NCI-H1436 (cell line): ENCODE data around the gene COL16A1.
"Not testable (repeated sequence)": the region's sequence is repeated elsewhere in the genome, so short reads cannot be mapped to it uniquely, and the experiment has no call there.

Experiments used
- DNase-seq: peaks from one replicate; lab custom pipeline; 2025; lab: John Stamatoyannopoulos, UW

Gene COL16A1

DNA sequence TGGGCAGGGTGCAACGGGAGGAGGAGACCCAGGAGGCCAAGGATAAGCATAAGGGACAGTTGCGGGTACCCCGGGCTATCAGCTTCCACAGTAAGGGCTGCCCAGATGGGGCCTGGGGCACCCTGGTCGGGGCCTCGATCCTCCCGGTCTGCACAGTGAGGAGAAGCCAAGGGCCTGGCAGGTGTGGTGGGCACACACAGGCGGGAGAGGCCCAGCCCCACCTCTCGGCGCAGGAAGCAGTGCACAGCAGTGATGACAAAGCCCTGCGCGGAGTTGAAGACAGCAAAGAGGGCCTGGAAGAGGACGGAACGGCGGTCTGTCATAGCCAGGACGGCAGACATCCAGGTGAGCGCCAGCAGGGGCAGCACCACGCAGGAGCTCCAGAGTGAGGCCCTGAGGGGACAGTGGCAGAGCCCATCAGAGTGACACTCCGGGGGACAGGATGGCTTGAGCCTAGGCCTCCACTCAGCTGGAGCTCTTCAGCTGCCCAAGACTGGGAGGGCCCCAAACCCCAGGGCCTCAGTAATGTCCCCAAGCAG, 29.0 kb upstream of the COL16A1 start:
- DNase-seq, result no peak

DNA sequence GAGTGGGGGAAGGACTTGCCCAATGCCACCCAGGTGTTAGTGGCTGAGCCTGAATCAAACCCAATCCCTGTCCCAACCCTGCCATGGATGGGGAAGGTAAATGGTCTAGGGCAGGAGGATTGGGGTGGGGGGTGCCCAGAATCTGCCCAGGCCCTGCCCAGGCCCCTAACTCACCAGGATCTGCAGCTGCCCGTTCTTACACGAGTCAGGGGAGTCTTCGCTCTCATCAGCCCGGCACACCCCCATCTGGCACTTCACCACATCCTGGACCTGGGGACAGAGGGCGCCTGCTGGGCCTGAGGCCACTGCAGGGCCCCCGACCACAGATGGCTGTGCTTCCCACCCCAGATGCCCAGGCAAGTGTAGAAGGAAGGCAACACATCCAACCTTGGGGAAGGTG, 28.5 kb upstream of the COL16A1 start:
- no peak for DNase-seq

DNA sequence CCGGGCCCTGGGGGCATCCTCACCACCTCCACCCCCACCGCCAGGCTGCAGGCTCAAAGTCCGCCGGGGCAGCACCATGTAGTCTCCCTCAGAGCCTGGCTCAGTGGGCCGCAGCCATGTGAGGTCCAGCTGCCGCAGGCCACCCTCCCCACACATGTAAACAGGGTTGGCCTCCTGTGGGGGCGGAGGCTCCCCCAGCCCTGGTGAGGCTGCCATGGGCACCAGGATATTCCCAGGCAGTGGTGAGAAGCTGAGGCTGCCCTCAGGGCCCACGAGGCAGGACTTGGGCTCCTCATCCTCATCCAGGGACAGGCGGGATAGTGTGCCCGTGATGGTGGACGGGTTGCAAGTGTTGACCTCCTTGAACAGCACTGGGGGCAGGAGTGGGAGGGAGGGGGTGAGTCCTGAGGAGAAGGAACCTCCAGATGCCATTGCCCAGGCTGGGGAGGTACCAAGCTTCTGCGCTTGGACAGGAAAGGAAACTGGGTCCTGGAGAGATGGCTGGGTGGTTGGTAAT, 27.3 kb upstream of the COL16A1 start:
- DNase-seq, result no peak

DNA sequence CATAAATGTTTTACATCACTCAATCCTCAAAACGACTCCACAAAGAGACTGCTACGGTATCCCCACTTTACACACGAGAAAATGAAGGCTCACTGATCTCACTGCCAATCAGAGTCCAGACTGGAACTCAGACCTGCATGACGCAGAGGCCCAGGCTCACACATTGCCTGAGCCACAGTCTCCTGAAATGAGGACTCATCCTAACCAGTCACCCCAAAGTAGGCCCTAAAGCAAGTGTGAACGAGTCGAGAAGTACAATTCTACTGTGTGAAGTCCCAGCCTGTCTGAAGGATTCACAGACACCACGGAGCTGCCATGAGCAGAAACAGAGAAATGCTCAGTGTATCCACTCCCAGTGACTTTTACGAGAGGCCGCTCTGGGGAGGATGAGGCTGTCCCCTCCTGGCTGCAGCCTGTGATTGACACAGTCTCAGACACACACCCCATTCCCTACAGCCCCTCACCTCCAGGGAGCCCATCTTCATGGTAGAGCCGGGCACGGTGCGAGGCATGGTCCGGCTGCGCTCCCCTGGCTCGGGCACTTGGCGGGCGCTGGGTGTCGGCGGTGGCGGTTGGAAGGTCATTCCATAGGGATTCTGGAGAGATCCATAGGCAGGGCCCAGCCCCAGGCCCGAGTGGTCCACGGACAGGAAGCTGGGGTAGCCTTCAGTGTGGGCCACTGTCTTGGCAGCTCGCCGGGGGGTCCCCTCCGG, 26.7 kb upstream of the COL16A1 start:
- no peak for DNase-seq

DNA sequence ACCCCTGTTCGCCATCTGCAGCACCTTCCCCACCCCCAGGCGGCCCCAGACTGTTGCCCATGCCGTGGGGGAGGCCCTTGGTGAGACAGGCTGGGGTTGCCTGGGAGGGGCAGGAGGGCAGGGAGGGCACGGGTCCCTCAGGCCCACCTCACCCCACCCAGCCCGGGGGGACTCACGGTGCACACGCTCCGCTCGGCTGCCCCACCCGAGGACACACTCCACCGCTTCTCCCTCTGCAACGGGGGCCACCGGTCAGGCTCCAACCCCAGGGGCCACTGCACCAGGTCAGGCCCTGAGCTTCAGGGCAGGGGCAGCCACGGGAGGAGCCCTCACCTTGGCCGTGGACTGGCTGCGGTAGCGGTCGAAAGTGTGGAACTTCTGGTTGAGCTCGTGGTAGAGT, 24.0 kb upstream of the COL16A1 start:
- DNase-seq, result no peak

DNA sequence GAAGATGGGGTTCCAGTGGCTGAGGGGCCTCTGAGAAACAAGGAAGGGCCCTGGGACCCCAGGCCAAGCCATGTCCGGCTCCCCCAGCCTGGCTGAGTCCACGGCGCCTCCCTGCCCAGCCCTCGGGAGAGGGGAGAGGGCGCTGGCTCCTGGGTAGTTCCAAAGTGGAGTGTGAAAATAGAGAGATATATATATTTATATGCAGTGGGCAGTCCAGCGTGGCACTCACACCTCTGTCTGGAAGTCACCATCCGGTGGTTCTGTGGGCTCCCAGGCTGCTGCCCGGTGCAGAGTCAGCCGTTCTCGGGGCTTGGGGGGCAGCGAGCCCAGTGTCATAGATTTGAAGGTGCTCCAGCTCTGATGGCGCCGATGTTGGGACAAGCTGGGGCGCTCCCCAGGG, 23.4 kb upstream of the COL16A1 start:
- DNase-seq, result no peak

DNA sequence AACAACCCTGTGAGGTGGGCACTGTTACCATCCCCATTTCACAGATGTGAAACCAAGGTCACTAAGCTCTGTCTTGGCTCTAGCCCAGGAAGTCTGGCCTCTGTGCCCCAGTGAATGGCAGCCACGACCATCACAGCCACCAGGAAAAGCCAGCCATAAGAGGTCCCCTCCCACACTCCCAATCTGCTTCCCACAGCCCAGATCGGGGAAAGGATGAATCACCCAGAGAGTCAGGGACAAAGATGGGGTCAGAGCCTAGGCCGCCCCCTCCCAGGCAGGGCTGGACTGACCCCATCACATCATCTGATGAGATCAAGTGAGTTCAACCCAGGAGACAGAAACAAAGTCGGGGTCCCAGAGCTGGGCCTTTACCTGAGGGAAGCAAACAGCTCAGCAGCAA, 22.9 kb upstream of the COL16A1 start:
- DNase-seq, result no peak

DNA sequence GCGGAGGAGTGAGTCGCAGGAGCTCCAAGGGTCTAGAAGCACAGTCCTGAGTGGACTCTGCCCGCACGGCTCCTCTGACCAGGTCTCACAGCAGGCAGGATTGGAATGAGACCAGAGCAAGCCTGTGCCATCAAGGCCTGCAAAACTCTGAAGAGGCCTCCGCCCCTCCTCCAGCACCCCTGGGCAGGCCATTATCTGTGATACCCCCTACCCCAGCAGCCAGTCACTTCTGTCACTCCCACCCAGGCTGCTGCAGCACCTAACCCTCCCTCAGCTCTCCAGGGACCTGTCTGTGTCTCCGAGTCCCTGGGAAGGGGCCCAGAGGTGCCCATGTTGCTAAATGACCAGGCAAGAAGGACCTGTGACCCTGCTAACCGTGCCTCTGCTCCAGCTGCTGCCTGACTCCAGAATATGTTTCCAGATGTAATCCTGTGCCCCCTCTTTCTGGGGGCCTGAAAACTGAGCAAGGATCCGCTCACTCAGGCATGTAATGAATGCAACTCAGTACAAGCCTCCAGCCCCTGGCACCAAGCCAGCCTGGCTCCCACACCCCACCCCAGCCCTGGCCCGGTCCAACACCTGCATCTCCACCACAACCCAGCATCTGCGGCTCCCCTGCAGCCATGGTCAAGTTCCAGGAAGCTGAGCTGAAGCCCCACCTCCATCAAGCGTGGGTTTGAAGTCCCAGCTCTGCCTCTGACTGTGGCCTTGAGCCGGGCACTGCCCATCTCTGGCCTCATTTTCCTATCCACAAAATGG, 22.1 kb upstream of the COL16A1 start:
- DNase-seq, result no peak

DNA sequence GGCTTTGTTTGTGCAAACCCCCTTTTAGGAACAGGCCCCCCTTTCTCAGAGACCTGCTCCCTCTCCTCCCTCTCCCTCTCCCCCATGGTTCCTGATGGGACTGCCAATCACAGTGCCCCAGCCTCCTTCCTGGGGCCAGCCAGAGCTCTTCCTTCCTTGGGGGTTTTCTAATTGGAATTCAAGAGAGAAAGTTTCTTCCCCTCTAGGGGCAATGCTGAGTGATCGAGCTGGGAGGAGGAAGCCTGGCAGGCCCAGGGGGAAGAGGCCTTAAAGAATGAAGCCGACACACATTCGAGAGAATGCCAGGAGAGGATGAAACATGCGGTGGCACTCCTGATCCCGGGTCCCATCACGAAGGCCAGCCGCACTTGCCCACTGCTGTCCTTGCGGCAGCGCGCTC, 21.3 kb upstream of the COL16A1 start:
- DNase-seq, result no peak

DNA sequence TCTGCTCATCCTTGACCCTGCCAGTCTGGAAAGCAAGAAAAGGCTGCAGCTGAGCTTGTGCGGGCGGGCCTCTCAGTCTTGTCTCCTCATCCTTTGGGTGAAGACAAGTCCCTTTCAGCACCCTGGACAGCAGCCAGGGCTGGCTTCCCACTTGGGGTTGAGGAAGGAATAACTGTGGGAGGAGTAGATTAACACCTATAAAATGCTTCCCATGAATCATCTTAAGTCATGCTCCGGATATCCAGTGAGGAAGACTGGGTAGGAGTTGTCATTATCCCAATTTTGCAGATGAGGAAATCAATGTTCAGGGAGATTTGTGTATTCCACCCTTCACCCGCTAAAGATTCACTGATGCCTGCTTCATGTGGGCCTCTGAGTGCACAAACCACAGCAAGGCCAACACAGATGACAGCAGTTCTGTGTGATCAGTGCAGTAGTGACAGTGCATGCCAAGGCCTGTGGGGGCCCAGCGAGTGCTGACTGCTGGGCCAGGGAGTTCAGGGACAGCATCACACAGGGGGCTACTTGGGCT, 20.1 kb upstream of the COL16A1 start:
- DNase-seq, result no peak

DNA sequence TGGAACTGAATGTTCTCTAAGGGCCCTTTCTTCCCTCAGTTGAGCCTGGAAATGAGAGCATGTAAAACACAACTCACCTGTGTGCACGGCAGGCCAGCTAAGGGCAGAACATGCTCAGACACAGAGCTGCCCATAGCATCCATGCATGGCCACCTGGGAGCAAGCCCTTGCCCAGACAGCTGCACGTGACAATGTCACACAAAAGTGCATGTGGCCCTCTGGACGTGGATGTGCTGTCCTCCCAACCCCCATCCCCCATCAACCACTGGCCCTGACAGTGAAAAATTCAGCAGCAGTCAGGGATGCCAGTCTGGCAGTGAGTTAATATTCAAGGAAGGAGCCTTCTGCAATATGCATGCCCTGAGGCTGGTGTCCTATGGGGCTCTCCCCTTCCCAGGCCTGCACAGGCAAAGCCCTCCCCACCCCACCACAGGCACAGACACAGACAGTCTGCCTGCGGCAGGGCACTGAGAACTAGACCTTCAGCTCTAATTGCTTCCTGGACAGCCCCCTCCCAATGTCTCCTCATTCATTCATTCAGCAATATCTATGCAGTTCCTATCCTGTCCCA, 14.6 kb upstream of the COL16A1 start:
- no peak for DNase-seq

DNA sequence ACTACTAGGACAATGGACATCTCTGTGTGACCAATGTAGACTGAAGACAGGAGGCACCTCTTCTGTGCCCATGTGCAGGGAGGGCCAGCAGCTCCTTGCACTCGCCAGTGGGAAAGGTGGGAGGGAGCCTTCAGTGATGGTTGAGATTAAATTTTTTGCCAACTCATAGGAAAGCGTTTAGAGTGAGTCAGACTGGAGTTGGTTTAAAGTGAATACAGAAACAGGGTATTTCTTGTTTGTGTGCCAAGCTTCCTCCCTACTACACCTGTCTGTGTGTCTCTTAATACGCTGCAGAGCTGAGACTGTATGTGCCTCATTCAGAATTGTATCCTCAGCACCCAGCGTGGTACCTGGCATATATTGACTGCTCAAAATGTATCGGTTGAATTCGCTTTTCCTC, 13.5 kb upstream of the COL16A1 start:
- no peak for DNase-seq

DNA sequence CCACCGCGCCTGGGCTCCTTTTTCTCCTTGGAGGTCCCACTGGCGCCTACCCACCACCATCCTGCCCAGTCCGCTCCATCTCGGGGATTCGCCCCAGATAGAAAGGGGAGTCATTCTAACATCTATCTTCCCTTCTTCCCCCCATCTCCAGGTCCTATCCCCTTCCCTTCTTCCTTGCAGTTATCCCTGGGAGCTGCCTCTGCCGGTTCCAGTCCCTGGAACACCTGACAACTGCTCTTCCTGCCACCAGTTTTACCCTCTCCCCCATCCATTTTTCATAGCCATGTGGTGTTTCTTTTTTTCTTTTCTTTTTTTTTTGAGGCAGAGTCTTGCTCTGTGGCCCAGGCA, 12.0 kb upstream of the COL16A1 start:
- no peak for DNase-seq

DNA sequence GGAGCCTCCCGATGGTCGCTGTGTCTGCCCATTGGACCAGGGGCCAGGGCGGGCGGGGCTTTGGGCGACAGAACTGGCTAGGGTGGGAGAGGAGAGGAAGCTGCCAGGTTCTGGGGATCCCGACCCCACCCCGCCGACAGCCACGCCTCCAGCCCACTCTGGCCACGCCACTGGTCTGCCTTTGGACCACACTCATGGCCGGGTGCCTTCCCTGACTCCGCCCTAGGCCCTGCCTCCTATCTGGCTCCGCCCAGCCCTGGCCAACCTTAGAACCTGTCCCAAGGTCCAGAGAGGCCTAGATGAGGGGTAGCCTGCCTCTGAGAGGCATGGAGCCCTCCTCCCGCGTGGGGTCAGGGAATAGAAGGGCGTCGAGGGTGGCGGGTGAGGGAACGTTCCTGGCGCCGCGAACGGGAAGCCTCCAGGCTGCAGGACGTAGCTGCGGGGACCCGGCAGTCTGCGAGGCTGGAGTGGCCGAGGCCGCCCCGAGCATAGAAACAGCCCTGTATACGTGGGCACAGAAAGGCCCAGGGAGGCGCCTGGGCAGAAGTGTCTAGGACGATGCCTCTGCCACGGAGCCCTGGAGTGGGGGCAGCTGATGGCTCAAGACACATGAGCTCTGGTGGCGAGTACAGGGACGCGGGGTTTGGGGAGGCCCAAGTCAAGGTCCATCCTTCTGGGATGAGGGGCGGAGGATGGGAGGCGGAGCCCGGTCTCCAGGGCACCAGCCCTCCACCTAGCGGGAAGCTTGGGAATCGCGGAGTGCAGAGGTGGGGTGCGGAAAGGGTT, 11.5 kb upstream of the COL16A1 start:
- peak; percentile 34 for DNase-seq

DNA sequence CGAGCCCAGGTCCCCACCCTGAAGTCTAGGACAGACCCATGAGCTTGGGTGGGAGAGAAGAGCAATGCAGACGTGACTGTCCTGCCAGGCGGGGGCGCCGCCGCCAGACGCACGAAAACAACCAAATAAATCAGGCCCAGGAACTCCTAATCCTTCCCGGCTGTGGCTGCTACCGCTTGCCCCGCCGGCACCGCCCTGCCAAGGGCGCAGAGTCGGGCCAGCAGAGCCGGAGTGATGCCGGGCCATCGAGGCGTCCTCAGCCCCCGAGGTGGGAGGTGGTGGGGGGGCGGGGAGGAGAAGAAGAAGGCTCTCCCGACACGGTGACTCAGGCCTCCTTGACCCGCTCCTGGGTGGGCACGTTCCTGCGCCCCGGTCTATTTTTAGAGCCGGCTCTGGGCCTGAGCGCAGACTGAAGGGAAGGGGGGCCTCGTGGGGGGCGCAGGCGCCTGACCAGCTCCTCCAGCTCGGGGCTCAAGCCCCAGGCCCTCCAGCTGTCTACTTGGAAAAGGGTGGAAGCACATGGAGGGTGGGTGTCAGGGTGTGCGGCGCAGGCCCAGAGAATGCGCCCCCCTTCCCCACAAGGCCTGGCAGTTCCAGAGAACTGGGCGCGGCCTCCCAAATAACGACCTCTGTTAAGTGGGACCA, 10.7 kb upstream of the COL16A1 start:
- no peak for DNase-seq

DNA sequence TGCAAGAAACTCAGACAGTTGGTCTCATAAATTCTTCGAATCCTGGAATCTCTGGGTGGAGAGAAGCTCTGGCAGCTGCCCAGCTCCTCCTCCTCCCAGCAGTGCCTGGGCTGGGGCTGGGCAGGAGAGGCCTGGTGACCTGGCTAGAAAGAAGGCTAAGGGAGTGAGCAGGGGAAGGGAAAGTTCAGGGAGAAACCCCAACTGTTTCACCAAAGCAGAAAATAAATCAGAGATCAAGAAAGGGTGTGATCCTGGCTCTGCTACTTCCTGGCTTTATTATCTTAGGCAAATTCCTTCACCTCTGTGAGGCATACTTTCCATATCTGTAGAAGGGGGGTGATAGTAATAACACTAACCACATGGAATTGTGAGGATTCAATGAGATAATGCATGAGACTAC, 8.8 kb upstream of the COL16A1 start:
- no peak for DNase-seq

DNA sequence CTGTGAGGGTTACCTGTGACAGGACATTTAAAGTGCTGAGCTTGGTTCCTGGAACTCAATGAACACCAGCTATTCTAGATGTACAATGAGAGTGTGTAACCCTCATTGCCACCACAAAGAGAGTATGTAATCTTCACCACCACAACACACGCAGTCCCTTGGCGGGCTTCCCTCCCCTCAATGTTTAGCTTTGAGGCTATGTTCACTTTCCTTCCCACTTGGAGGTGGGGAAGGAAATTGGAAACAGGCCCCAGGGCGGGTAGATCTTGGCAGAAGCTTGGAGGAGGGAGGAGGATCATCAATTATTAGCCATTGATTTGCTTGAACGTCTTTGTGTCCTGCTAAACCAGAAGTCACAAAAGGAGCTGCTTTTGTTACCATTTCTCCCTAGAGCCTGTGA, 8.3 kb upstream of the COL16A1 start:
- DNase-seq, result no peak

DNA sequence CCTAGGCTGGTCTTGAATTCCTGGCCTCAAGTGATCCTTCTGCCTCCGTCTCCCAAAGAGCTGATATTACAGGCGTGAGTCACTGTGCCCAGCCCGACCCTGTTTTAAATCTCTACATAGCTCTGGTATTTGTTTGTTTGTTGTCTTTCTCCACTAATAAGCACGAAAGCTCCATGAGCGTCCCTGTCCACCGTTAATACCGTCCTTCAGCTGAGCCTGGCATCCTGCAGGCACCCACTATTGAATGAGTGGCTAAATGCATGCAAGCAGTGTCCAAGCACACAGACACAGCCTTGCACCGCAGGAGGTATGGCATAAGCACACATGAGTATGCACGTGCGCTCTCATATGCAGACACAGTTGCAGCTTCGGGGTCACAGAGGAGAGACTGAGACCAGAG, 4.5 kb upstream of the COL16A1 start:
- no peak for DNase-seq

DNA sequence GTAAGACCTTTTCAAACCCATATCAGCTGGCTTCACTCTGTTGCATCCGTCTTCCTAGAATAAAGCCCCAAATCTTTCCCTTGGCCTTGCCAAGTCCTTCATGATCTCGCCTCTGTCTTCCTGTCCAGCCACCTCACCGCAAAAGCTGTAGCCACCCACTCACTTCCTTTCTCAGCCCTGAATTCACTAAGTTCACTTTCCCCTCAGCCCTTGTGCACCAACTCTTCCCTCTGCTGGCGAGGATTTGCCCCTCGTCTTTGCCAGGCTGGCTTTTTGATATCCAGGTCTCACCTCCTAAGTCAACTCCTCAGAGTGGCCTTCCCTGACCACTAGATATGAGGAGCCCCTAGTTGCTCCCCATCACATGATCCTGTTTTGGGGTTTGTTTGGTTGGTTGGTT, 3.9 kb upstream of the COL16A1 start:
- DNase-seq, result no peak

DNA sequence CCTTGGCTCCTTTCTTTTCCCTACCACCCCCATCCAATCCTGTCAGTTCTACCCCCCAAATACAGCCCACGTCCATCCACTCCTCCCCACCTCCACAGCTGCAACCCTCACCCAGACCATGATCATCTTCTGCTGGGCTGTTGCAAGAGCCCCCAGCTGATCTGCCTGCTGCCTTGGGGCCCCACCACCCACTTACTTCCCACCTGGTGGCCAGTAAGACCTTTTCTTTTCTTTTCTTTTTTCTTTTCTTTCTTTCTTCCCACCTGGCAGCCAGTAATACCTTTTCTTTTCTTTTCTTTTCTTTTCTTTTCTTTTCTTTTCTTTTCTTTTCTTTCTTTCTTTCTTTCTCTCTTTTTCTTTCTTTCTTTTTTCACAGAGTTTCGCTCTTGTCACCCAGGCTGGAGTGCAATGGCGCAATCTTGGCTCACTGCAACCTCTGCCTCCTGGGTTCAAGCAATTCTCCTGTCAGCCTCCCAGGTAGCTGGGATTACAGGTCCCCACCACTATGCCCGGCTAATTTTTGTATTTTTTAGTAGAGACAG, 3.3 kb upstream of the COL16A1 start:
- not testable (repeated sequence) for DNase-seq

DNA sequence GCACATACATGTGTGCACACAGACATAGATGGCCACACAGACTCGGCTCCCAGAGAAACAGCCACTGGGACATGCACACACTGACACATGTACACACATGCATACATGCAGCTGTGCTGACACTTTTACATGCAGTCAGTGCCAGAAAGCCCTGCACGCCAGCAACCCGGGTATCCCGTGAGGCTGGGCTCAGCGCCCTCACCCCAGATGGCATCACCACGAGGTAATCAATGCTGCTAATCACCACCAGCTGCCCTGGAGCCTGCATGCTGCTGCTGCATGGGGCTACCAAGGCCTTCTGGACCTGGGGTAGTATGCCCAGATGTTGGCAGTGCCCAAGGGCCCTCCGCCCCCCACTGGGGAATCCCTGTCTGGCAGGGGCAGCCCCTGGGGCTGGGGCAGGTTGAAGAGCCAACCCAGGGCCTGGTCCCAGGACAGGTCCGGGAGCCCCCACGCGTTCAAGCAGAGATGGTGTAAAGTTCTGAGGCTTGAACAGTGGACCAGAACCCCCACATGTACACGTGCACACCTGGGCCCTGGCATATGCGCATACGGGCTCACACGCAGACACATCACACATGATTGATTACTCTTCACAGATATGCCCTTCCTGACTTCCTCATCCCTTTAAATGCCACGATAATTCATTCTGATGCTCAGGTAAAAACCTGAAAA, 2.7 kb upstream of the COL16A1 start:
- no peak for DNase-seq
